Activated T-helper 1 cell treated with anti-CD3 and anti-CD28 coated beads, Interleukin-12 subunit alpha, Interleukin-12 subunit beta, Interleukin-2, Interleukin-4 antibody, amounts not matched to agents 30 ng/mL and 10 ng/mL and 1 ng/mL, durations not matched to agents 14 hours and 24 hours and 36 hours (primary cell): ENCODE results near the gene NPTXR. TPM values are rescaled to one million over a fixed set of nuclear protein-coding genes. Genes with fewer than 3 reads are reported as not detected.

ENCODE experiments used
- DNase-seq: peaks from one replicate; pipeline ENCODE4 v3.0.0; 2021; ENCODE audit warnings: low spot score
- H3K27ac Mint-ChIP-seq: one replicate; pipeline ENCODE4 v1.8.0; 2021; ENCODE audit warnings: mild to moderate bottlenecking, mixed read lengths
- H3K27me3 Mint-ChIP-seq: one replicate; pipeline ENCODE4 v1.8.0; 2022; ENCODE audit warnings: mild to moderate bottlenecking, moderate library complexity, mixed read lengths; ENCODE audit not compliant: insufficient read depth
- H3K36me3 Mint-ChIP-seq: one replicate; pipeline ENCODE4 v1.8.0; 2021; ENCODE audit warnings: low read depth, mixed read lengths
- H3K4me1 Mint-ChIP-seq: one replicate; pipeline ENCODE4 v1.8.0; 2021; ENCODE audit warnings: low read depth, mixed read lengths
- H3K4me3 Mint-ChIP-seq: one replicate; pipeline ENCODE4 v1.8.0; 2021; ENCODE audit warnings: mild to moderate bottlenecking, moderate library complexity, mixed read lengths
- H3K9me3 Mint-ChIP-seq: one replicate; pipeline ENCODE4 v1.8.0; 2021; ENCODE audit warnings: mixed read lengths
- intact Hi-C: fragments of 100-400 bp; cut with micrococcal nuclease; formaldehyde crosslinking; loops from one replicate; pipeline ENCODE4 v1.15.1; 2024
- total RNA-seq: library from RNA; stranded (reverse); gene quantifications from 2 replicates; pipeline ENCODE4 v1.2.3, GENCODE V29; 2022

Gene NPTXR
- total RNA-seq, 1 donor from 2014 or later: 1.2 TPM

GRCh38 chr22:38789606-38790005, 54.2 kb downstream of the NPTXR start:
- no peak for DNase-seq
- Mint-ChIP-seq H3K4me3 (no peak overlapping the region), H3K36me3 (no peaks in the 10 kb centered on the region), H3K4me1 (peaks cover 14% of the 10 kb centered on the region), H3K9me3 (no peaks in the 10 kb centered on the region), H3K27me3 (no peaks in the 10 kb centered on the region), H3K27ac (no peak overlapping the region)
- intact Hi-C loops: no loop called here

- no peak overlapping the region for H3K4me3 Mint-ChIP-seq
- H3K27ac Mint-ChIP-seq: no peak overlapping the region
- peaks cover 8% of the 10 kb centered on the region for H3K4me1 Mint-ChIP-seq
- no peaks in the 10 kb centered on the region for H3K27me3 Mint-ChIP-seq
- H3K36me3 Mint-ChIP-seq: no peaks in the 10 kb centered on the region
- DNase-seq: no peak
- intact Hi-C loops: no loop called here
- H3K9me3 Mint-ChIP-seq: no peaks in the 10 kb centered on the region
These were observed 55.0 kb downstream of the NPTXR start for GRCh38 chr22:38788846-38789245.

- Mint-ChIP-seq H3K27ac (no peak overlapping the region), H3K4me3 (no peak overlapping the region), H3K4me1 (peaks cover 5% of the 10 kb centered on the region), H3K9me3 (no peaks in the 10 kb centered on the region), H3K27me3 (no peaks in the 10 kb centered on the region), H3K36me3 (no peaks in the 10 kb centered on the region)
- intact Hi-C loops: no loop called here
- DNase-seq: no peak
These were observed 55.6 kb downstream of the NPTXR start for GRCh38 chr22:38788021-38788816.

DNA sequence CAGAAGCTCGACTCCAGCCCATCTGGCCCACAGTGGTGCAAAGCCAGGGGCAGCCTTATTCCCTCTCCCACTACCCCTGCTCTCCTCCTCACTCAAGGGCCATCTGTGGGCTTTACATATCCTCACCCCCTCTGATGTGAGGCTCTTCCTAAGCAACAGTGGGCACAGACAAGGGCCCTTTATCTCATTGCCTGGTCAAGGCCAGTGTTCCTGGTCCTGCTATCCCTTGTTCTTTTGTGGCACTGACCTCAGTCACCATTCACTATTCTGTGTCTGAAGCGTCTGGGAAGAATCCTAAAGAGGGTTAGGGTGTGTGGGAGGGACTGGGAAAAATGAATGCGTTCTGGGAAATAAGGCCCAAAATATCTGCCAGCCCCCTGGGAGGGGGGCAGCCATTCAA, 57.2 kb downstream of the NPTXR start:
- Mint-ChIP-seq H3K4me1 (no peaks in the 10 kb centered on the region), H3K27me3 (no peaks in the 10 kb centered on the region), H3K4me3 (no peak overlapping the region), H3K9me3 (no peaks in the 10 kb centered on the region), H3K36me3 (no peaks in the 10 kb centered on the region), H3K27ac (no peak overlapping the region)
- no peak for DNase-seq
- intact Hi-C loops: no loop called here

GRCh38 chr22:38784856-38785255, 59.0 kb downstream of the NPTXR start:
- Mint-ChIP-seq H3K4me1 (no peaks in the 10 kb centered on the region), H3K36me3 (no peaks in the 10 kb centered on the region)

GRCh38 chr22:38784035-38784434, 59.8 kb downstream of the NPTXR start:
- no peaks in the 10 kb centered on the region for H3K36me3 Mint-ChIP-seq
- no peak overlapping the region for H3K27ac Mint-ChIP-seq
- H3K4me3 Mint-ChIP-seq: no peak overlapping the region
- no peaks in the 10 kb centered on the region for H3K27me3 Mint-ChIP-seq
- H3K4me1 Mint-ChIP-seq: no peaks in the 10 kb centered on the region
- H3K9me3 Mint-ChIP-seq: no peaks in the 10 kb centered on the region
- DNase-seq: no peak
- intact Hi-C loops: no loop called here

More at GRCh38 chr22:38784856-38785255, 59.0 kb downstream of the NPTXR start:
- intact Hi-C loops: no loop called here
- no peaks in the 10 kb centered on the region for H3K9me3 Mint-ChIP-seq
- H3K27ac Mint-ChIP-seq: no peak overlapping the region
- no peaks in the 10 kb centered on the region for H3K27me3 Mint-ChIP-seq
- H3K4me3 Mint-ChIP-seq: no peak overlapping the region
- no peak for DNase-seq

DNA sequence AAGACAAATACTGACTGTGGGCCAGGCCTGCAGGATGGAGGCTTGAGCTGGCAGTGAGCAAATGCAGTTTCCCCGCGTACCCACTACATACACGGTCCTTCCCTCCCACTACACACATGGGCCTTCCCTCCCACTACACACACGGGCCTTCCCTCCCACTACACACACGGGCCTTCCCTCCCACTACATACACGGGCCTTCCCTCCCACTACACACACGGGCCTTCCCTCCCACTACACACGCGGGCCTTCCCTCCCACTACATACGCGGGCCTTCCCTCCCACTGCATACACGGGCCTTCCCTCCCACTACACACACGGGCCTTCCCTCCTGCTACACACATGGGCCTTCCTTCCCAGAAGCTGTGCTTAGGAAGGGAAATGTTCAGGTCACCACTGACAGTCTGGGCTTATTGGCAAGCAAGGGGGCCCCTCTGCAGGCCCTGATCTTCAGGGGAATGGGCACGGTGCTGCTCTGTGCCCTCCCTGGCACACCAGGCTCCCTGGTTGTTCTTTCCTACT, 60.7 kb downstream of the NPTXR start:
- intact Hi-C loops: no loop called here
- no peak overlapping the region for H3K27ac Mint-ChIP-seq

GRCh38 chr22:38782402-38783094, 61.3 kb downstream of the NPTXR start:
- H3K9me3 Mint-ChIP-seq: no peaks in the 10 kb centered on the region
- intact Hi-C loops: no loop called here
- H3K36me3 Mint-ChIP-seq: no peaks in the 10 kb centered on the region
- no peak overlapping the region for H3K27ac Mint-ChIP-seq
- no peak overlapping the region for H3K4me3 Mint-ChIP-seq
- DNase-seq: no peak
- no peaks in the 10 kb centered on the region for H3K4me1 Mint-ChIP-seq
- H3K27me3 Mint-ChIP-seq: no peaks in the 10 kb centered on the region

More for the DNA sequence above, 60.7 kb downstream of the NPTXR start:
- Mint-ChIP-seq H3K27me3 (no peaks in the 10 kb centered on the region), H3K9me3 (no peaks in the 10 kb centered on the region), H3K4me3 (no peak overlapping the region), H3K4me1 (no peaks in the 10 kb centered on the region), H3K36me3 (no peaks in the 10 kb centered on the region)
- no peak for DNase-seq

GRCh38 chr22:38781033-38781432, 62.8 kb downstream of the NPTXR start:
- Mint-ChIP-seq H3K27me3 (no peaks in the 10 kb centered on the region), H3K4me1 (no peaks in the 10 kb centered on the region), H3K27ac (no peak overlapping the region), H3K36me3 (no peaks in the 10 kb centered on the region), H3K9me3 (no peaks in the 10 kb centered on the region), H3K4me3 (no peak overlapping the region)
- DNase-seq: no peak
- intact Hi-C loops: no loop called here

- Mint-ChIP-seq H3K9me3 (no peaks in the 10 kb centered on the region), H3K4me3 (no peak overlapping the region), H3K27me3 (peaks cover 3% of the 10 kb centered on the region), H3K27ac (no peak overlapping the region), H3K4me1 (no peaks in the 10 kb centered on the region), H3K36me3 (no peaks in the 10 kb centered on the region)
- intact Hi-C loops: no loop called here
- DNase-seq: no peak
These were observed 66.6 kb downstream of the NPTXR start for GRCh38 chr22:38777087-38777671.

DNA sequence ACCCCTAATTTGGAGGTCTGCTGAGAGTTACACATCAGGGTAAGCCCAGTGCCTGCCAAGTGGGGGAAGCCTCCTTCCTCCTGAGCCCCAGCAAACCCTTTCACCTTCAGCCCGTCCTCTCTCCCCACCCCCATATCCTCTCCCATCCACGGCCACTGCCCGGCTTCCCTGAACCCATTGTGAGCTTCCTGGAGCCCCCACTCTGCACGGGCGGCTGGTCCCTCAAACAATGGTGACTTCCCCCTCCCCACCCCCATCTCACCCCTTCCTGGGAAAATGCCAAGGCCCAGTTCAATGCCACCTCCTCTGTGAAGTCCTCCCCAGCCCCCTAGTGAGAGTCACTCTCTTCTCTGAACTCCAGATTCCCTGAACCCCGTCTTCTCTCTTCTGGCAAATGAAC, 67.7 kb downstream of the NPTXR start:
- Mint-ChIP-seq H3K4me3 (no peak overlapping the region), H3K27me3 (peaks cover 3% of the 10 kb centered on the region), H3K4me1 (no peaks in the 10 kb centered on the region), H3K9me3 (no peaks in the 10 kb centered on the region), H3K36me3 (no peaks in the 10 kb centered on the region), H3K27ac (no peak overlapping the region)
- intact Hi-C loops: no loop called here
- DNase-seq: no peak

- peaks cover 3% of the 10 kb centered on the region for H3K27me3 Mint-ChIP-seq
These were observed 68.2 kb downstream of the NPTXR start for GRCh38 chr22:38775656-38776055.

More at GRCh38 chr22:38775656-38776055, 68.2 kb downstream of the NPTXR start:
- no peaks in the 10 kb centered on the region for H3K4me1 Mint-ChIP-seq
- H3K4me3 Mint-ChIP-seq: no peak overlapping the region
- H3K36me3 Mint-ChIP-seq: no peaks in the 10 kb centered on the region
- no peaks in the 10 kb centered on the region for H3K9me3 Mint-ChIP-seq
- no peak overlapping the region for H3K27ac Mint-ChIP-seq
- DNase-seq: no peak
- intact Hi-C loops: no loop called here
